ENCODE results near the gene PLEKHS1.
A peak's percentile ranks its signal among the peaks of the same experiment; 100 is the strongest.
"Not testable (repeated sequence)": the region's sequence is repeated elsewhere in the genome, so short reads cannot be mapped to it uniquely, and the experiment has no call there.

Gene PLEKHS1

DNA sequence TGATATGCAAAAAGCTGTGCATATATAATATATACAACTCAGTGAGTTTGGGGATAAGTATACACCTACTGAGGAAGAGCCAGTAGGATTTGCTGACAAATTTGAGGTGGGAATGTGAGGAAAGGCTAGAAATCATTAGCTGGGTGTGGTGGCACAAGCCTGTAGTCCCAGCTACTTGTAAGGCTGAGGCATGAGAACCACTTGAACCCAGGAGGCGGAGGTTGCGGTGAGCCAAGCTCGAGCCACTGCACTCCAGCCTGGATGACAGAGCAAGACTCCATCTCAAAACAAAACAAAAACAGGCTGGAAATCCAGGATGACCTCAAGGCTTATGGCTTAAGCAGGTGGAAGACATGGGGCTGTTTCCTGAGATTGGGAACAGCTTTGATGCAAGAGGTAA, 10.6 kb upstream of the PLEKHS1 start:
- DNase-seq (ENCODE audit: low spot score): no peak

GRCh38 chr10:113742466-113742865, 9.0 kb upstream of the PLEKHS1 start:
- no peak for DNase-seq (ENCODE audit: low spot score)

GRCh38 chr10:113743594-113743993, 7.9 kb upstream of the PLEKHS1 start:
- DNase-seq (ENCODE audit: low spot score): no peak

GRCh38 chr10:113745374-113745773, 6.1 kb upstream of the PLEKHS1 start:
- no peak for DNase-seq (ENCODE audit: low spot score)

- peak; percentile 32 for DNase-seq (ENCODE audit: low spot score)
These were observed 5.1 kb upstream of the PLEKHS1 start for GRCh38 chr10:113746217-113746957.

DNA sequence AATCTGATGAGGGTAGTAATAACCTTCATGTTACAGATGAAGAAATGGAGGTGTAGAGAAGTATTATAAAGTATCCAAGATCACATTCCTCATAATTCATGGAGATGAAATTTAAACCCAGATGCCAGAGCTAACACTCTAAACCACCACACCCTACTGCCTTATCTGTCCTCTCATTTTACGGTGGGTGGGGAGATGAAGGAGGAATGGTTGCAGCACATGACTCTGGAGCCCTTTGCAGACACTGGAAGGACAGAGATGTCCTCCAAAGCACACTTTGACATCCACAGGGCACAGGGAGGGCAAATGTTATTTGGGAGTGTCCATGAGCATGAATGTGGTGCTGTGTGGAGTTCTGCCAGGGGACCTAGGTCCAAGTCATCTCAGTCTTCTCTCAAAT, 1.1 kb downstream of the PLEKHS1 start:
- DNase-seq (ENCODE audit: low spot score): no peak

- DNase-seq (ENCODE audit: low spot score): peak; percentile 48
These were observed 1.7 kb downstream of the PLEKHS1 start for GRCh38 chr10:113753020-113753692.

DNA sequence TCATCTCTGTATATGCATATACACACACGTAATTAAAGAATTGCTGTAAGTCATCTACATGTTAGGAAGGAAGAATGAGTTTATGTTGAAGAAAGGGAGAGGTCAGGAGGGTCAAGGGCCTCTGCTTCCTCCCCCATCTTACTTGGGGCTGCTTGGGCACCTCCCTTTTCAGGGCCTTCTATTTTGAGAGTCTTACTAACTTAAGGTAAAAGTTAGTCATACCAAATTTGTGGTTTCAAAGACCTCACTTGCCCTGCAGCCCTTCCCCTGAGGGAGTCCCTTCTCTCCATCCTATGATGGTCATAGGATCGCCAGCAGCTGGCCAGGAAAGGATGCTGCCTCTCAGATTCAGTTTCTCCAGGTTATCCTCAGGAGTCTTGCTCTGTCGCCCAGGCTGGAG, 2.6 kb downstream of the PLEKHS1 start:
- no peak for DNase-seq (ENCODE audit: low spot score)

GRCh38 chr10:113754768-113755167, 3.3 kb downstream of the PLEKHS1 start:
- no peak for DNase-seq (ENCODE audit: low spot score)

DNA sequence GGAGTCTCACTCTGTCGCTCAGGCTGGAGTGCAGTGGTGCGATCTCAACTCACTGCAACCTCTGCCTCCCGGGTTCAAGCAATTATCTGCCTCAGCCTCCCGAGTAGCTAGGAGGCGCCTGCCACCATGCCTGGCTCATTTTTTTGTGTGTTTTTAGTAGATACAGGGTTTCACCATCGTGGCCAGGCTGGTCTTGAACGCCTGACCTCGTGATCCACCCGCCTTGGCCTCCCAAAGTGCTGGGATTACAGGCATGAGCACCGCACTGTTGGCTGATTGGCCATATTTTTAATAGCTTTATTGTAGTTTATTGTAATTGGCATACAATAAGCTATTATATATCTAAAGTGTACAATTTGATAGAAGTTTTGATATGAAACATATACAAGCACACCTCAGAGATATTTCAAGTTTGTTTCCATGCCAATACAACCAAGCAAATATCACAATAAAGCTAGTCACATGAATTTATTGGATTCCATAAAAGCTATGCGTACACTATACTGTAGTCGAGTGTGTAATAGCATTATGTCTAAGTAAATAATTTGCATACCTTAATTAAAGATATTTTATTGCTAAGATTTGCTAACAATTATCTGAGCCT, 5.6 kb downstream of the PLEKHS1 start:
- DNase-seq (ENCODE audit: low spot score): no peak

DNA sequence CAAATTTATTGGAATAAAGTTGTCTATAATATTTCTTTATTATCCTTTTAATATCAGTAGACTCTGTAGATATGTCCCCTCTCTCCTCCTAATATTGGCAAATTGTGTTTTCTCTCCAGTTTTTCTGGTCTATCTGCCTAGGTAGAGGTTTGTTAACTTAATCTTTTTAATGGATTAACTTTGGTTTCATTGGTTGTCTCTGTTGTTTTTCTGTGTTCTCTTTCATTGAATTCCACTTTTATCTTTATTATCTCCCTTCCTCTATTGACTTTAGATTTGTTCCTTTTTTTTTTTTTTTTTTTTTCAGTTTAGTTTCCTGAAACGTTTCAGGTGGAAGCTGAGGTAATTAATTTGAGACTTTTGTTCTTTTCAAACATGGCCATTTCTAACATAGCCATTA, 10.6 kb downstream of the PLEKHS1 start:
- no peak for DNase-seq (ENCODE audit: low spot score)

- DNase-seq (ENCODE audit: low spot score): no peak
These were observed 13.1 kb downstream of the PLEKHS1 start for GRCh38 chr10:113764582-113764981.

- DNase-seq (ENCODE audit: low spot score): no peak
These were observed 14.4 kb downstream of the PLEKHS1 start for GRCh38 chr10:113765910-113766309.

DNA sequence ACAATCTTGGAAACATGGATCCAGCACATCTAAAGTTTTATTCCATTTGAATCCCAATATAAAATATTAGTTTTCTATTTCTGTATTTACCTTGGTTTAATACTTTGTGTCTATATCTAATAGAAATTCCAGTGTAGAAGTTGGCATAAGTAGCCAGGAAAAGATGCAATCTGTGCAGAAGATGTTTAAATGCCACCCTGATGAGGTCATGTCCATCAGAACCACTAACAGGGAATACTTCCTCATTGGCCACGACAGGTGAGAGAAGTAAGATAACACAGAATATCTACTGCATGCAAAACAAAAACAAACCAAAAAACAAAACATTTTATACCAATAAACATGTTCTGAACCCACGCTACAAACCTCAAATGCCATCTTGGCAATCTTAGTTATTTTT, 15.7 kb downstream of the PLEKHS1 start:
- DNase-seq (ENCODE audit: low spot score): no peak

- DNase-seq (ENCODE audit: low spot score): no peak
These were observed 18.9 kb downstream of the PLEKHS1 start for GRCh38 chr10:113770346-113770745.

- DNase-seq (ENCODE audit: low spot score): not testable (repeated sequence)
These were observed 19.6 kb downstream of the PLEKHS1 start for GRCh38 chr10:113771131-113771530.

DNA sequence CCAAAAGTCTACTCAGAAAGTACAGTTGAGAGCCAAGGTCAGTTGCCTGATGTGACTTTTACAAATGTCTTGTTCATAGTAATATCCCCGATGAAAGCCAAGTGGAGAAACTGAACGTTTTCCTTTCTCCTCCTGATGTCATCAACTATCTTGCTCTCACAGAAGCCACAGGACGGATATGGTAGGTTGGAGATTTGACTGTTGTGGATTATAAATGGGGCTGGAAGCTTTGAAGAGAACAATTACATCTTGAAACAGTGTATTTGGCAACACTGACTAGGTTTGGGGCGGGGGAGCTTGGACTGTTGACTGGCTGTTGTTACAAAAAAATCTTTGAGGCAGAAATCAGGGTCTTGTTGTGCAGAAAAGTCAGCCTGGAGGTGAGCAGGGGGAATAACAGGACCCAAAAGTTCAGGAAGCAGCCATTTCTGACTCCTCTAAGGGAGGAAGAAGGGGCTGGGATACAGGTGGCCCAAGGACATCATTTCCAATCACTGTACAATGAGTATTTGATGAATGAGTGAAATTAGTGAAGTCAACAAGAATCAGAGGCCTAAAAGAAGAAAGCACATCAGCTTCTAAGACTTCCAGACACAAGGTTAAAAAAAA, 24.3 kb downstream of the PLEKHS1 start:
- no peak for DNase-seq (ENCODE audit: low spot score)

GRCh38 chr10:113776553-113776952, 25.1 kb downstream of the PLEKHS1 start:
- no peak for DNase-seq (ENCODE audit: low spot score)

DNA sequence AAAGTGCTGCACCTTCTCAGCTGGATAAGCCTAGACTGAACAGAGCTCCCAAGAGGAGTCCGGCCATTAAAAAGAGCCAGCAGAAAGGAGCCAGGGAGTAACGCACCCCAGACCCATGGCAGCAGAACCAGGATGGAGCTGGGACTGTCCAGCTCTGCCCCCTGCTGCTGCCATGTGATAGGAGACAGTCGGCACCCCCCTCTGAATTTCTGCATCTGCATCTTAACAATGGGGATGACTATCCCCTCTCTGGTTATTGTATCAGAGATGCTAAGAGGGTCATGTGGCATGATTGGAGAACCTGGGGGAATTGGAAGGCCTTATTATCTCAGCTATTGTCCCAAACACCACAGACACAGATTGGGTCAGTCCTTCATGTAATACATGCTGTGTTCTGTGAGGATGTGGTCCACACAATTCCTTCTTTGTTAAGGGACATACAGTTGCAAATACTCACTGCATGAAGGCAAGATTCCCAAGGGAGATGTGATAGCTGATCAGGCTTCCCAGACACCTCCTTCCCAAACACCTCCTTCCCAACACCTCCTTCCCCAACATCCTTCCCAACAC, 29.3 kb downstream of the PLEKHS1 start:
- DNase-seq (ENCODE audit: low spot score): no peak

GRCh38 chr10:113782367-113782766, 30.9 kb downstream of the PLEKHS1 start:
- DNase-seq (ENCODE audit: low spot score): no peak

DNA sequence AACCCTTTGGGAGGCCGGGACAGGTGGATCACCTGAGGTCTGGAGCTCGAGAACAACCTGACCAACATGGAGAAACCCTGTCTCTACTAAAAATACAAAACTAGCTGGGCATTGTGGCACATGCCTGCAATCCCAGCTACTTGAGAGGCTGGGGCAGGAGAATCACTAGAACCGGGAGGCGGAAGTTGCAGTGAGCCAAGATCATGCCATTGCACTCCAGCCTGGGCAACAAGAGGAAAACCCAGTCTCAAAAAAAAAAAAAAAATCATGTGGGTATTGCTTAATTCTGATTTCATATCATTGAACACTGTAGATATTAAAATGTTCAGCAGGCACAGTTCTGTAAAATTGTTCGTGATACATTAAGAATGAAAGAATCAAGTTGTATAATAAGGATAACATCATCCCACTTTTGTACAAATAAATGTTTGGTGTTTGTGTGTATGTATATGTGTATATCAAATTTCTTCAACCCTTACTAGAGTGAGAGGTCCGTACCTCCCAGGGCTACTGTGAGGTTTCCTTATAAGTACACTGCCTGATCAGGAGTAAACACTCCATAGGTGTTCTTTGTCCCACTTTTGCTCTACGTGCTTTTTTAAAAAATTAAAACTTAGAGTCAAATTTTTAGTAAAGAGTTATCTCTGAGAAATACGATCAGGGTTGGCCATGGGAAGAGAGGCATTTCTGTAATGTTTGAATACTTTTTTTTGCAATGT, 31.7 kb downstream of the PLEKHS1 start:
- no peak for DNase-seq (ENCODE audit: low spot score)

DNA sequence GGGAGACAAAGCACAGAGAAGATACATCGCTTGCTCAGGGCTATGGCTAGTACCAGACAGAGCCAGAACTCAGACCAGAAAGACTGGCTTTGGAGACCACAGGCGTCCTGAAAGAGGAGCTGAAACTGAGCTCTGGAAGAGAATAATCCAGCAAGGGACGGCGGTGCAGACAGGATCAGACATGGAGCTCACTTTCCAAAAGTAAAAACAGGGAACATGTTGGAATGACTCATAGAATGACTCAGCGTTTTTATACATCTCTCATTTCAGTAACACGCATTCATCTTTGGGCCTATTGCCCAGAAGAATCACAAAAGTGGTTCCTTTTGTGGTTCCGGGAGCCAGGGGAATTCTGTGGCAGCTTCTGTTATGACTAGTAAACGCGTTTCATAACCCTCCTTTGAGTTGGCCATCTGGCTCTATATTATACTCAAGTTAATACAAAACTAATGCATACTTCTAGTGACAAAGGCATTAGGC, 37.2 kb downstream of the PLEKHS1 start:
- DNase-seq (ENCODE audit: low spot score): peak; percentile 60
